Spleen (tissue), 7 donors: ENCODE results near the gene GABARAP.

Experiments
- POLR2A ChIP-seq, 3 donors: fragments of 450-650 bp; IDR thresholded peaks; one replicate each; pipeline ENCODE4 v1.5.1; 2017; ENCODE audit warnings: antibody characterized with exemption in 3 of 3, mild to moderate bottlenecking in 1 of 3
- POLR2AphosphoS5 ChIP-seq, 3 donors: sonication (generic); formaldehyde crosslinking; IDR thresholded peaks; one replicate each; pipeline ENCODE4 v1.5.1; 2017; ENCODE audit warnings: antibody characterized with exemption in 3 of 3
- TF ChIP-seq, protein P1 (sequence below), 11 experiments: fragments of 200-600 bp in 7 of 11; fragments of 450-650 bp in 4 of 11; sonication (generic) in 4 of 11; IDR thresholded peaks in 8 of 11; conservative IDR thresholded peaks in 3 of 11; 1 replicate in 7 of 11; 2 replicates in 4 of 11; pipeline versions ENCODE4 v1.4.0 to v1.8.0; 2016 to 2021; ENCODE audit warnings: antibody characterized with exemption in 11 of 11, inconsistent platforms in 4 of 11, mild to moderate bottlenecking in 1 of 11
- donor health status: DM: no; HTN: no; CAD: no; lungs with moderate emphysema.
- donor health status: DM: no; HTN: no; CAD: no.
- donor health status: DM: no; HTN: no; CAD: no.

DNA sequence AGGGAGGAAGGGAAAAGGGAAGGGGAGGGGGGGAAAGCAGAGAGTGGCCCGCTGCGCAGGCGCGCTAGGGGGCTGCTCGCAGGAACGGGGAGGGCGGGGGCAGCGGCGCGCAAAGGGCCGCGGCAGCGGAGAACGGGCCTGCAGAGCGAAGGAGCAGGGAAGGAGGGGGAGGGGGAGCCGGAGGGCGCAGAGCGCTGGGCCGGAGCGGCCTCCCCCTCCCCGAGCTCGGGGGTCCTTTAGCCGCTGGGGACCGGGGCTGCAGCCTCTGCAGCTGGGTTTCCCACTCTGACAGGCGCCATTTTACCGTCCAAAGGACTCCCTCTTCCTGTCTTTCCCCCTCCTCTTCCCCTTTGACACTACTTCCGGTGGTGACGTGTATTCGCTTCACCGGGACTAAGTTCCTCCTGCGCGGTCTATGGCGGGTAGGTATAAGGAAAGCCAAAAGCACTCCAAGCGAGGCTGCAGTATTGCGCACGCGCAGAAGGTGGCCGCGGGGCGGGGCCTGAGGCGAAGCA lies 9.5 kb upstream of the GABARAP start, which contains the start of gene CTDNEP1:
- TF ChIP-seq, protein P1, sequence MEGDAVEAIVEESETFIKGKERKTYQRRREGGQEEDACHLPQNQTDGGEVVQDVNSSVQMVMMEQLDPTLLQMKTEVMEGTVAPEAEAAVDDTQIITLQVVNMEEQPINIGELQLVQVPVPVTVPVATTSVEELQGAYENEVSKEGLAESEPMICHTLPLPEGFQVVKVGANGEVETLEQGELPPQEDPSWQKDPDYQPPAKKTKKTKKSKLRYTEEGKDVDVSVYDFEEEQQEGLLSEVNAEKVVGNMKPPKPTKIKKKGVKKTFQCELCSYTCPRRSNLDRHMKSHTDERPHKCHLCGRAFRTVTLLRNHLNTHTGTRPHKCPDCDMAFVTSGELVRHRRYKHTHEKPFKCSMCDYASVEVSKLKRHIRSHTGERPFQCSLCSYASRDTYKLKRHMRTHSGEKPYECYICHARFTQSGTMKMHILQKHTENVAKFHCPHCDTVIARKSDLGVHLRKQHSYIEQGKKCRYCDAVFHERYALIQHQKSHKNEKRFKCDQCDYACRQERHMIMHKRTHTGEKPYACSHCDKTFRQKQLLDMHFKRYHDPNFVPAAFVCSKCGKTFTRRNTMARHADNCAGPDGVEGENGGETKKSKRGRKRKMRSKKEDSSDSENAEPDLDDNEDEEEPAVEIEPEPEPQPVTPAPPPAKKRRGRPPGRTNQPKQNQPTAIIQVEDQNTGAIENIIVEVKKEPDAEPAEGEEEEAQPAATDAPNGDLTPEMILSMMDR (IDR thresholded peaks at IDR 0.05 in 8 of 11, conservative IDR thresholded peaks at IDR 0.05 in 3 of 11), result no peak
- peak in 1 of 3 donors; percentile 74 for TF ChIP-seq POLR2AphosphoS5 (IDR thresholded peaks at IDR 0.05)
- TF ChIP-seq POLR2A (IDR thresholded peaks at IDR 0.05), result peak in 1 of 3 donors; percentile 16
